ENCODE measurements around the gene NEMP2. TPM values are rescaled to one million over a fixed set of nuclear protein-coding genes. Genes with fewer than 3 reads are reported as not detected.
"Not testable (repeated sequence)": the region's sequence is repeated elsewhere in the genome, so short reads cannot be mapped to it uniquely, and the experiment has no call there.

NEMP2 gene
- total RNA-seq, 1 donor from 2014 or later, result 3.8 TPM

- ATAC-seq, result no peak
Observed at GRCh38 chr2:190488516-190489233, 45.8 kb downstream of the NEMP2 start.

GRCh38 chr2:190486037-190486623 is 48.4 kb downstream of the NEMP2 start:
- peak; percentile 57 for ATAC-seq

DNA sequence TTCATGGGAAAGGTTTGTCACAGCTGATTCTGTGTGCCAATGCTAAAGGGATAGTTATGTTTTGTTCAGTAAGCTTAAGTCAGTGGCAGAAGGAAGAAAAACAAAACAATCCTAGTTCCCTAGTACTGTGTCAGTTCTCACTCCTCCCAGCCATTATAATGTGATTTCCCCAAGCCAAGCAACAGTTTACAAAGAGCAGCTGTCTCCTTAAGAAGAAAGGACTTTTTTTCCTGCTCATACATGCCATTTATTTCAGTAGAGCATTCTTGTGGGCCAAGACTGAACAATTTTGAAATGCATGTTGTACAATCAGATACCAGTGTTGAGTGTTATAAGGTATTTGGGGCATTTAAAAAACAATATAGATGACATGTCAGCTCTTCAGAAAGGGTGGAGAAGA is 52.1 kb downstream of the NEMP2 start:
- ATAC-seq, result no peak

GRCh38 chr2:190481339-190481738 is 53.2 kb downstream of the NEMP2 start:
- no peak for ATAC-seq

DNA sequence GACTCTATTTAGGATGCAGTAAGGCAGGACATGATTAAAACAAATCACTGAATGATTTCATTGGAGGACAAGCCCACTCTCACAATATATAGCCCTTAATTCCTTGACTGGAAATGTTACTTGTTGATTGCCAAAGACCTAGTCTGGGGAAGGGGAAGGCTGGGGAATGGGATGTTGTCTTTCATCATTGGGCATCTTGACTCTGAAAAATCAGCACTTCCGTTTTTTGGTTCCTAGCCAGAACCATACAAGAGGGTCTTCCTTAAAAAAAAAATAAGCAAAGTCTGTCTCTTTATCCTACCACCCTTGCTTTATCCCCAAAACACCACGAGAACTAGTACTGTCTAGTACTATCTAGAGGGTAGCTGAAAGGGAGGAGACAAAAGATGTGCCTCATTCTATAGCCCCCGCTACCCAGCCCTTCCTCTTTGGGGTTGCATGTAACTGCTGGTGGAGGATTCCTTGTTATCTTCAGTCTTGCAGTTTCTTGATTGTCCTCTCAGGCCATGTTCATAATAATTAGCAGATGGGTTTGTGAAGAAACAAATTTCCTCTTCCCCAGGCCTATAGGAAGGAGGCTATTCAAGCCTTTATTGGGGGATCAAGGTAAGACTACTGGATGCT is 55.8 kb downstream of the NEMP2 start:
- no peak for ATAC-seq

DNA sequence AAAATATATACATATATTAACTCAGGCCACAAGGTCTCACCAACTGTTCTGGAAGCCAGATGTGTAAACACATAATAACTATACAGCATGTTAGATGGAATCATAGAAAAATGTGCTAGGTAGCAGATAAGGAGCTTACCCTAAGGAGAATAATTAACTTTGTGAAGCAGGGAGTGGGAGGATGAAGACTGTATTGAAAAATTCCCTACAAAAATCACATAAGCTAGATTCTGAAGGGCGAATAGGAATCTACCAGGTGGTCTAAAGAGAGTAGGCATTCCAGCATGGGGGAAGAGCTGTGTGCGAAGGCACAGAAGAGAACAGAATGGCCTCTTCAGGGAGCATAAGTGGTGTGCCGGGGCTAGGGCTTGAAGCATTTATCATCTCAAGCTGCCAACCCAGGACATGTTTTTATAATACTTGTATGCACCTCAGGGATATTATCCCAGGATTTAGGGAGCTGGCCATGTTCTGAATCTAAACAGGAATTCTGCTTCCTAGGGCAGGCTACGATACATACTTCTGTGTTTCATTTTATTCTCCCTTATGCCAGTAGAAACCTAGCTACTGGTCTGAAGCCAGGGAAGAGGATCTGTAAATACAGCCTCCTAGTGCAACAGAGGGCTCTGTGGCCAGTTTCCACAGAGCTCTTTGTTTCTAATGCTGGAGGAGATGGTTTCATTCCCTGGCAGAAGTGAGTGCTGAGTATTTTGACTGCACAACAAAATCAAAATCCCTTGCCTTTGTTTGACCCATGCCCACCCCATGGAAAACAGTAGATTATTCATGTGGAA is 56.7 kb downstream of the NEMP2 start:
- ATAC-seq, result no peak

DNA sequence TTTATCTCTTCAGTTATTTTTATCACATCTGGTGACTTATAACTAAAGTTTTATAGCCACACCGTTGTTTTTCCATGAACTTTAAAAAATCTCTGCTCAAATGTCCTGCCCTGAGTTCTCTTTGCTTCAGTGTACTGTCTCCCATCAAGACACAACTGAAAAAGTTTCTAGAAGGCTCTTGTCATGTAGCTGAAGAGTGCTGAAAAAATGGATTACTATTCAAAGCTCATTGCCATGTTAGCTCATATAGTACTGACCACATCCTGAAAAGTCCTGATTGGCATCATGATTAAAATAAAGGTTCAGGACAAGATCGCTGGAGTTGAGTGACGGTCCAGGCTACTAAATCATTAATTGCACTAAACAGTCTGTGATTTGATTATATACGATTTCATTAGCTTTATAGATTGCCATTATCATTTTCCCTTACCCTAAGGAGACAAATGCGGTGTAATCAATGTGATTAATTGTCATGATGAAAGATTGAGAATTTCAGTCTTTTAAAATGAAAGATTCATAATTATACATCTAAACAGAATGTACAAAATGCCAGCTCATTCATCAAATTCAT is 64.2 kb downstream of the NEMP2 start:
- ATAC-seq, result no peak

DNA sequence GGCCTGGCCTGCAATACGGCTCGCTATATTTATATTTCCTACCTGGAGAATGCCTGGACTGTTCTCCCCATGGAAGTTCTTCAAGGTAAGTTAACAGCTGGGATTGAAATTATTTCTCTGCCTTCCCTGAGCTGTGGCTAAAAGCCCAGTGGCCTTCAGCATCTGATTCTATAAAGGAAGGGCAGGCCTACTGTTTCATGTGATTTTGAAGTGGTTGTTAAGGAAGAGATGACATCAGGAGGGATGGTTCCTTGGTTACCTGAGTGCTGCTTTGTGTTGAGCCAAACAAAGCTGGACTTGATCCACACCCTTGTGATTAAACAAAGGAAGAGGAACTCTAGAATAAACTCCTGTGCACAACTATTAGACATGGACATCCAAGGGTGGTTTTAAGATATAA is 64.8 kb downstream of the NEMP2 start:
- peak; percentile 96 for ATAC-seq

GRCh38 chr2:190468814-190469569 is 65.5 kb downstream of the NEMP2 start:
- peak; percentile 80 for ATAC-seq

DNA sequence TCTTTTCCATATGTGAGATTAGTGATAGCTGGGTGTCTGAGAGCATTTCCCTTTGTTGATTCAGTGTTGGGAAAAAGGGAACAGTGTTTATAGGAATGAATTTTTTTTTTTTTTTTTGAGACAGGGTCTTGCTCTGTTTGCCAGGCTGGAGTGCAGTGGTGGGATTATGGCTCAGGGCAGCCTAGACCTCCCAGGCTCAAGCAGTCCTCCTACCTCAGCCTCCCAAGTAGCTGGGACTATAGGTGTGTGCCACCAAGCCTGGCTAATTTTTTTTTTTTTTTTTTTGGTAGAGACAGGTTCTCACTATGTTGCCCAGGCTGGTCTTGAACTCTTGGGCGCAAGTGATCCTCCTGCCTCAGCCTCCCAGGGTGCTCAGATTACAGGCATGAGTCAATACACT is 66.2 kb downstream of the NEMP2 start:
- not testable (repeated sequence) for ATAC-seq

DNA sequence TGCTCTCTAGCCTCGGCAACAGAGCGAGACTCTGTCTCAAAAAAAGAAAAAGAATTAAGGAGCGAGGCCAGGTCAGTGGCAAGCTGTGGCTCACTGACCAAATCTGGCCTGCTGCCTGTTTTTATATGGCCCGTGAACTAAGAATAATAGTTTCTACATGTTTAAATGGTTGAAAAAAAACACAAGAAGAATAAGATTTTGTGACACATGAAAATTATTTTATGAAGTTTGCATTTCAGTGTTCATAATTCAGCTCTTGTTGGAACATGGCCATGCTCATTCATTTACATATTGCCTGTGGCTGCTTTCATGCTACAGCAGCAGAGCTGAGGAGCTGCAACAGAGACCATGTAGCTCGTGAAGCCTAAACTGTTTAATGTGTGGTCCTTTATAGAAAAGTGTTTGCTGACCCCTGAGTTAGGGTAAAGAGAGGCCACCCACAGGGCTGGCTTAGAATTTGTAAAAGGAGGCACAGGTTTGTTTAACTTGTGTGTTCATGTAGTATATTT is 66.9 kb downstream of the NEMP2 start:
- no peak for ATAC-seq

DNA sequence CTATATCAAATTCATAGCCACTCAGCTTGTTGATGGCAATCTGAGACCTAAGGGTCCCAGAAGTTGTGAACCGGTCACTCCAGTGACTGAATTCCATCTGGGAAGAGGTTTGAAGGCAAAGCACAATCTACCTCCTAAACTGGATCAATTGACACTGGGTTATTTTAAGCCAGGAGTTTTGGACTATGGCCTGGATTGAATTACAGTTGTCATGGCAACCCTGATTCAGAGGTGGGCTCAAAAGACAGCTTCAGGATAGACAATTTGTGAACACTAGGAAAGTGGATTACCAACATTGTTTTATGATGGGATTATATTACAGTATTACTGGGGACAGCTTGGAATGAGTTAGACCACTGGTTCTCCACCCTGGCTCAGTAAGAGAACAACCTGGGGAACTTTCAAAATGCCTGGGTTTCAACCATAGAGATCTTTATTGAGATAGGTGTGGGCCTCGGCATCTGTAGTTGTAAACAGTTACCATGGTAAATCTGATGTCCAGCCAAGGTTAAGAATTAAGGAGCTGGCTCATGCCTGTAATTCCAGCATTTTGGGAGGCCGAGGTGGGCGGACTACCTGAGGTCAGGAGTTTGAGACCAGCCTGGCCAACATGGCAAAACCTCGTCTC is 67.6 kb downstream of the NEMP2 start:
- ATAC-seq, result no peak

GRCh38 chr2:190465060-190465459 is 69.5 kb downstream of the NEMP2 start:
- ATAC-seq, result no peak

DNA sequence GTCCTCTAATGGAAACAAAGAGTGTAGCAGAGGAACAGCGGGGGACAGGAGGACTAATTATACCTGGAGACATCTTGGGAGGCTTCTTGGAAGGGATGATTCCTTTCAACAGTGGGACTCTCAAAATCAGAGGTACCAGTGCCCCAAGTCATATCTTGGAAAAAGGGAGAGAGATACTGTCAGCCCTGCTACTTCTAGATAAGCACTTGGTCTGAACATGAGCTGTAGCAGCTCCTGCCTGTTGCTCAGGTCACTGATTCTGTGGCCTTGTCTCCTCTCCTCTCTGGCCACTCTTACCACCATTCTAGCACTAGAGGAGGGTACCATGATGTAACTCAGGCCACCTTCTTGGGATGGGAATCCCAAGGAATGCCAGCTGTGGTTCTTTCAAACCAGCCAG is 71.9 kb downstream of the NEMP2 start:
- ATAC-seq, result no peak

DNA sequence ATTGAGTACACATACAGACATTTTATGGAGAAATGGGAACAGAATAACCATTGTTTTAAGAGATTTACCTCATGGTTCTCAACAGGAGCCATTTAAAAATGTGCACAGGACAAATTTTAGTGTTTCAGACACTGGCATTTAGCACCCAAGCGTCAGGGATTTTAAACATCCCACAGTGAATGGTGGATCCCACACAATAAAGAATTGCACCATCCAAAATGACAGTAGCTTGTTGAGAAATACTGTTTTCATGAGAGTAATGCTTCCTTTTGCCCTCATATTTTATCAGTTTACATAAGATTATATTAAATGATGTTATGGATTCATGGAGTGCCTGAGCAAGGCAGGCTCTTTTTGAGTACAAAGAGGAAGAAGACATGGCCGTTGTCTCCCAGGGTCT is 72.3 kb downstream of the NEMP2 start:
- no peak for ATAC-seq

GRCh38 chr2:190460487-190460886 is 74.0 kb downstream of the NEMP2 start:
- no peak for ATAC-seq

DNA sequence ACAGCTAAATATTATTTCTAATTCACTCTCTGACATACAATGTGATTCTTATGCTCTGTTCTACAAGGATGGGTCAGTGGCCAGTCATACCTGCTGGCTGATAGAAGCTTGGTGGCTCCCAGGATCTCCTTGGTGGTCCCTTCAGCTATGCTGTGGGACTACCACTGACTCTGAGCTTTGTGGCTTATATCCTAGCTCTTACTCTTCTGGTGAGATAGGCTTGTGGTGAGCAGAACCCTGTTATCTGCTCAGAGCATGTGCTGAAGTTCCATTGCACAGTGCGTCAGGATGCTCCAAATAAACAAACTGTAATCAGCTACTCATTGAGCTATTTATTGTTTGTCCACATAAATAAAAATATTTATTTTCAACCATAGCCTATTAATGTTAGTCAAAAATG is 74.6 kb downstream of the NEMP2 start:
- no peak for ATAC-seq

DNA sequence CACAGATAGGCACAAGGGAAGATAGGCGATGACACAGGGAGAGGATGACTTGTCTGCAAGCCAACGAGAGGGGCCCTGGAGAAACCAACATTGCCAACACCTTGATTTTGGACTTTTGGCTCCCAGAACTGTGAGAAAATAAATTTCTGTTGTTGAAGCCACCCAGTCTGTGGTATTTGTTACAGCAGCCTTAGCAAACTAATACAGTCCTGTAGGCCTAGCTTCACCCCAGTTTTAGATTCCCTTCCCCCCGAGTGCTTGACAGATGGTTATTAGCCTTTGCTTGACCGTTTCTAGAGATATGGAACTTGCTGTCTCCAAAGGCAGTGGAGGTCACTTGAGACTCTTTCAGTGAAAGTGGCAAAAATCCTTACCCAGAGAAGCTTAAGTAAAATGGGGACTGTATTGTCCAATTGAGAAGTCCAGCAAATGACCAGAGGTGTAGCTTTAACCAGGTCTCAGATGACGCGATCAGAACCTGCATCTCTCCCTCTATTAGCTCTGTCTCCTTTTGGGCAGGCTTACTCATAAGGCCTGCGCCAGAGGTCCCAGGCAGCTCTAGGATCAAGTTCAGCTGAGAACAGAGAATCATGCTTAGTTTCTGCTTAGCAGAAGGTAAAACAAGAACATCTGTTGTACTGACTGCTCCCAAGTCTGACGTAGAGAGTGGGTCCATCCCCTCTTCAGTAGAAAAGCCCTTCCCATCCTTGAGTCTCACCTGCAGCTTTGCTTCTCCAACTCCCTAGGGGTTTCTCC is 76.0 kb downstream of the NEMP2 start:
- no peak for ATAC-seq

DNA sequence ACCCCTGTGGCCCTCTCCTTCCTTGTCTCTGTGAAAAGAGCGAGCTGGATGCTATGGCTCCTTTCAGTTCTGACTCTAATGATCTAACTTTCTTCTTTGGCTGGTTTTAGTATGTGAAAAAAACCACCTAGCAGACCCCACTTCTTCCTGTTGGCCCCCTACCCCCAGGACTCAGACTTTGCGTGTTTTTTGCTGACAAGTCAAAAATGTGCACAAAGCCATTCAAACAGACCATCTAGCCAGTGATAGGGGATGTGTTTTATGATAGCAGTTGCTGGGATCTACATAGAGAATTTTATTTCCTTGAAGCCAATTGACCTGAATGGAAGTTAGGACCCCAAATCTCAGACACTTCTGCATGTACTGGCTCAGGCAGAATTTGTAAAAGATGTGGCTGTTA is 77.3 kb downstream of the NEMP2 start:
- no peak for ATAC-seq

GRCh38 chr2:190456833-190457232 is 77.7 kb downstream of the NEMP2 start:
- no peak for ATAC-seq

Data from esophagus mucosa (tissue), 1 donor.